GM12874 (cell line): ENCODE measurements around the gene TUFM.

Experiments
- CTCF ChIP-seq: IDR thresholded peaks from 2 replicates; pipeline ENCODE4 v1.5.1; 2011; ENCODE audit warnings: low read depth, mild to moderate bottlenecking, control low read depth, low read length, moderate library complexity; ENCODE audit not compliant: insufficient read depth

The TUFM gene

GRCh38 chr16:28883221-28883996 is 37.3 kb upstream of the TUFM start:
- no peak for TF ChIP-seq CTCF

GRCh38 chr16:28882551-28883160 is 36.5 kb upstream of the TUFM start:
- no peak for TF ChIP-seq CTCF

GRCh38 chr16:28880955-28881354 is 34.8 kb upstream of the TUFM start:
- no peak for TF ChIP-seq CTCF

- TF ChIP-seq CTCF: no peak
Measured at GRCh38 chr16:28880589-28880915, 34.4 kb upstream of the TUFM start.

GRCh38 chr16:28879841-28880588 is 33.9 kb upstream of the TUFM start:
- no peak for TF ChIP-seq CTCF

- no peak for TF ChIP-seq CTCF
Measured at GRCh38 chr16:28879261-28879840, 33.2 kb upstream of the TUFM start.
